GM23338 (cell line): ENCODE data around the gene PANK3.

Experiments used
- EZH2 ChIP-seq: fragments of 200-600 bp; sonication (generic); IDR thresholded peaks from one replicate; pipeline ENCODE4 v1.8.0; 2017; ENCODE audit warnings: antibody characterized with exemption, mild to moderate bottlenecking, low read depth; ENCODE audit not compliant: unreplicated experiment
- EZH2phosphoT487 ChIP-seq: fragments of 200-600 bp; sonication (generic); IDR thresholded peaks from one replicate; pipeline ENCODE4 v1.8.1; 2018; ENCODE audit warnings: antibody characterized with exemption; ENCODE audit not compliant: unreplicated experiment
- STAT1 ChIP-seq: IDR thresholded peaks from one replicate; pipeline ENCODE4 v1.6.1; 2016; ENCODE audit warnings: antibody characterized with exemption; ENCODE audit not compliant: unreplicated experiment
- TF ChIP-seq, protein P1 (sequence below), 2 experiments: fragments of 200-600 bp in 1 of 2; sonication (generic) in 1 of 2; conservative IDR thresholded peaks; 2 replicates each; pipeline versions ENCODE4 v1.5.1 to v1.6.1; 2016 to 2017; ENCODE audit warnings: antibody characterized with exemption in 2 of 2, low read depth in 2 of 2, mild to moderate bottlenecking in 2 of 2, moderate library complexity in 1 of 2
- TF ChIP-seq, protein P2 (sequence below): IDR thresholded peaks from one replicate; pipeline ENCODE4 v1.6.1; 2018; ENCODE audit warnings: antibody characterized with exemption; ENCODE audit not compliant: unreplicated experiment

DNA sequence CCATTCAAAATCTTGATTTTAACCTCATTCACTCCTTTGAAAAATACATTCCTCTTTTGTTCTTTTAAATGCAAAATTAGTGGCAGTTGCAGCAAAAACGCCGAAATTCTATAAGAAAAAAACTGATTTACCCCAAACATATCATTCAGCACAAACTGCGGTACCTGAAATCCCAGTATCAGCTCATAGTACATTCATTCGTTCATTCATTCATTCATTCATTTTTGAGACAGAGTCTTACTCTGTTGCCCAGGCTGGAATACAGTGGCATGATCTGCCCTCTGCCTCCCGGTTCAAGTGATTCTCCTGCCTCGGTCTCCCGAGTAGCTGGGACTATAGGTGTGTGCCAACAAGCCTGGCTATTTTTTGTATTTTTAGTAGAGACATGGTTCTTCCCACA lies 29.6 kb downstream of the PANK3 start:
- TF ChIP-seq, protein P1, sequence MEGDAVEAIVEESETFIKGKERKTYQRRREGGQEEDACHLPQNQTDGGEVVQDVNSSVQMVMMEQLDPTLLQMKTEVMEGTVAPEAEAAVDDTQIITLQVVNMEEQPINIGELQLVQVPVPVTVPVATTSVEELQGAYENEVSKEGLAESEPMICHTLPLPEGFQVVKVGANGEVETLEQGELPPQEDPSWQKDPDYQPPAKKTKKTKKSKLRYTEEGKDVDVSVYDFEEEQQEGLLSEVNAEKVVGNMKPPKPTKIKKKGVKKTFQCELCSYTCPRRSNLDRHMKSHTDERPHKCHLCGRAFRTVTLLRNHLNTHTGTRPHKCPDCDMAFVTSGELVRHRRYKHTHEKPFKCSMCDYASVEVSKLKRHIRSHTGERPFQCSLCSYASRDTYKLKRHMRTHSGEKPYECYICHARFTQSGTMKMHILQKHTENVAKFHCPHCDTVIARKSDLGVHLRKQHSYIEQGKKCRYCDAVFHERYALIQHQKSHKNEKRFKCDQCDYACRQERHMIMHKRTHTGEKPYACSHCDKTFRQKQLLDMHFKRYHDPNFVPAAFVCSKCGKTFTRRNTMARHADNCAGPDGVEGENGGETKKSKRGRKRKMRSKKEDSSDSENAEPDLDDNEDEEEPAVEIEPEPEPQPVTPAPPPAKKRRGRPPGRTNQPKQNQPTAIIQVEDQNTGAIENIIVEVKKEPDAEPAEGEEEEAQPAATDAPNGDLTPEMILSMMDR (conservative IDR thresholded peaks at IDR 0.05; ENCODE audit: low read depth in 2 of 2) = no peak
- no peak for TF ChIP-seq EZH2phosphoT487
- TF ChIP-seq, protein P2, sequence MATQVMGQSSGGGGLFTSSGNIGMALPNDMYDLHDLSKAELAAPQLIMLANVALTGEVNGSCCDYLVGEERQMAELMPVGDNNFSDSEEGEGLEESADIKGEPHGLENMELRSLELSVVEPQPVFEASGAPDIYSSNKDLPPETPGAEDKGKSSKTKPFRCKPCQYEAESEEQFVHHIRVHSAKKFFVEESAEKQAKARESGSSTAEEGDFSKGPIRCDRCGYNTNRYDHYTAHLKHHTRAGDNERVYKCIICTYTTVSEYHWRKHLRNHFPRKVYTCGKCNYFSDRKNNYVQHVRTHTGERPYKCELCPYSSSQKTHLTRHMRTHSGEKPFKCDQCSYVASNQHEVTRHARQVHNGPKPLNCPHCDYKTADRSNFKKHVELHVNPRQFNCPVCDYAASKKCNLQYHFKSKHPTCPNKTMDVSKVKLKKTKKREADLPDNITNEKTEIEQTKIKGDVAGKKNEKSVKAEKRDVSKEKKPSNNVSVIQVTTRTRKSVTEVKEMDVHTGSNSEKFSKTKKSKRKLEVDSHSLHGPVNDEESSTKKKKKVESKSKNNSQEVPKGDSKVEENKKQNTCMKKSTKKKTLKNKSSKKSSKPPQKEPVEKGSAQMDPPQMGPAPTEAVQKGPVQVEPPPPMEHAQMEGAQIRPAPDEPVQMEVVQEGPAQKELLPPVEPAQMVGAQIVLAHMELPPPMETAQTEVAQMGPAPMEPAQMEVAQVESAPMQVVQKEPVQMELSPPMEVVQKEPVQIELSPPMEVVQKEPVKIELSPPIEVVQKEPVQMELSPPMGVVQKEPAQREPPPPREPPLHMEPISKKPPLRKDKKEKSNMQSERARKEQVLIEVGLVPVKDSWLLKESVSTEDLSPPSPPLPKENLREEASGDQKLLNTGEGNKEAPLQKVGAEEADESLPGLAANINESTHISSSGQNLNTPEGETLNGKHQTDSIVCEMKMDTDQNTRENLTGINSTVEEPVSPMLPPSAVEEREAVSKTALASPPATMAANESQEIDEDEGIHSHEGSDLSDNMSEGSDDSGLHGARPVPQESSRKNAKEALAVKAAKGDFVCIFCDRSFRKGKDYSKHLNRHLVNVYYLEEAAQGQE = no peak
- TF ChIP-seq EZH2 = no peak
- no peak for TF ChIP-seq STAT1
